Liver (tissue), 9 donors: ENCODE data around the gene LCMT1. TPM values are rescaled to one million over a fixed set of nuclear protein-coding genes. Genes with fewer than 3 reads are reported as not detected.
"Not testable (repeated sequence)": the region's sequence is repeated elsewhere in the genome, so short reads cannot be mapped to it uniquely, and the experiment has no call there.

ENCODE experiments used
- DNase-seq: peaks from one replicate; pipeline ENCODE4 v3.0.0-alpha.2; 2017; ENCODE audit warnings: low spot score
- H3K27ac ChIP-seq, 2 donors: one replicate each; pipeline ENCODE4 v1.7.0; 2013; ENCODE audit warnings: inconsistent platforms in 2 of 2, low read length in 2 of 2, control low read depth in 1 of 2, low read depth in 1 of 2, mild to moderate bottlenecking in 1 of 2
- H3K27me3 ChIP-seq, 4 donors: one replicate each; pipeline versions ENCODE4 v1.6.1 to v1.7.0; 2013; ENCODE audit warnings: low read length in 3 of 4, inconsistent platforms in 1 of 4, mild to moderate bottlenecking in 1 of 4, moderate library complexity in 1 of 4; ENCODE audit not compliant: control insufficient read depth in 4 of 4, insufficient read depth in 4 of 4
- H3K36me3 ChIP-seq, 4 donors: one replicate each; pipeline versions ENCODE4 v1.6.1 to v1.7.0; 2013; ENCODE audit warnings: low read length in 3 of 4, mild to moderate bottlenecking in 3 of 4, low read depth in 1 of 4, moderate library complexity in 1 of 4; ENCODE audit not compliant: control insufficient read depth in 4 of 4, insufficient read depth in 3 of 4
- H3K4me1 ChIP-seq, 4 donors: one replicate each; pipeline versions ENCODE4 v1.6.1 to v1.7.0; 2013; ENCODE audit warnings: low read length in 3 of 4, mild to moderate bottlenecking in 3 of 4, moderate library complexity in 1 of 4; ENCODE audit not compliant: control insufficient read depth in 4 of 4, insufficient read depth in 4 of 4
- H3K4me3 ChIP-seq, 3 donors: one replicate each; pipeline versions ENCODE4 v1.6.1 to v1.7.0; 2013; ENCODE audit warnings: low read length in 3 of 3, control low read depth in 1 of 3, low read depth in 1 of 3, mild to moderate bottlenecking in 1 of 3
- H3K9ac ChIP-seq, 2 donors: one replicate each; pipeline ENCODE4 v1.7.0; 2013; ENCODE audit warnings: low read length in 2 of 2, mild to moderate bottlenecking in 2 of 2, moderate library complexity in 2 of 2, control low read depth in 1 of 2, low read depth in 1 of 2
- H3K9me3 ChIP-seq, 4 donors: one replicate each; pipeline versions ENCODE4 v1.6.1 to v1.7.0; 2013; ENCODE audit warnings: low read length in 3 of 4; ENCODE audit not compliant: control insufficient read depth in 4 of 4
- EGR1 ChIP-seq, 2 donors: IDR thresholded peaks; 2 replicates each; pipeline ENCODE4 v1.6.1; 2016 to 2018; ENCODE audit warnings: antibody characterized with exemption in 2 of 2, low read depth in 2 of 2
- FOXA1 ChIP-seq: IDR thresholded peaks from 2 replicates; pipeline ENCODE4 v1.6.1; 2016; ENCODE audit warnings: antibody characterized with exemption
- FOXA2 ChIP-seq: IDR thresholded peaks from 2 replicates; pipeline ENCODE4 v1.6.1; 2016; ENCODE audit warnings: antibody characterized with exemption
- GABPA ChIP-seq, 2 donors: IDR thresholded peaks in 1 of 2; conservative IDR thresholded peaks in 1 of 2; 2 replicates each; pipeline ENCODE4 v1.6.1; 2016; ENCODE audit warnings: antibody characterized with exemption in 2 of 2, mild to moderate bottlenecking in 1 of 2, moderate library complexity in 1 of 2
- HNF4A ChIP-seq, 2 donors: conservative IDR thresholded peaks; 2 replicates each; pipeline ENCODE4 v1.6.1; 2016; ENCODE audit warnings: antibody characterized with exemption in 2 of 2, mild to moderate bottlenecking in 2 of 2
- HNF4G ChIP-seq: IDR thresholded peaks from 2 replicates; pipeline ENCODE4 v1.6.1; 2016; ENCODE audit warnings: antibody characterized with exemption
- JUND ChIP-seq, 2 donors: IDR thresholded peaks; 2 replicates each; pipeline ENCODE4 v1.6.1; 2016; ENCODE audit warnings: antibody characterized with exemption in 2 of 2
- NR2F2 ChIP-seq: IDR thresholded peaks from 2 replicates; pipeline ENCODE4 v1.6.1; 2016; ENCODE audit warnings: antibody characterized with exemption
- RAD21 ChIP-seq, 2 donors: IDR thresholded peaks; 2 replicates each; pipeline ENCODE4 v1.6.1; 2016; ENCODE audit warnings: antibody characterized with exemption in 2 of 2, mild to moderate bottlenecking in 2 of 2
- RXRA ChIP-seq, 2 donors: IDR thresholded peaks; 2 replicates each; pipeline ENCODE4 v1.6.1; 2017 to 2018; ENCODE audit warnings: antibody characterized with exemption in 2 of 2, mild to moderate bottlenecking in 1 of 2
- SP1 ChIP-seq: IDR thresholded peaks from 2 replicates; pipeline ENCODE4 v1.6.1; 2018; ENCODE audit warnings: antibody characterized with exemption, mild to moderate bottlenecking
- TAF1 ChIP-seq: conservative IDR thresholded peaks from 2 replicates; pipeline ENCODE4 v1.6.1; 2016; ENCODE audit warnings: antibody characterized with exemption, mild to moderate bottlenecking
- YY1 ChIP-seq: IDR thresholded peaks from 2 replicates; pipeline ENCODE4 v1.6.1; 2016; ENCODE audit warnings: antibody characterized with exemption, mild to moderate bottlenecking
- WGBS: extraction: QIAGEN DNeasy Blood & Tissue Kit; methylation state at CpG from one replicate; pipeline ENCODE4 v1.1.7; 2013; 5-methylcytosine and 5-hydroxymethylcytosine counted together
- polyA plus RNA-seq, 2 donors: library from polyadenylated mRNA; stranded (reverse) in 1 of 2; unstranded in 1 of 2; fragments of 200-250 nt in 1 of 2; fragments of >200 nt in 1 of 2; fragmentation: Nextera tagmentation in 1 of 2; extraction: Ambion mirVana in 1 of 2; gene quantifications; one replicate each; pipeline versions ENCODE4 v1.2.1 to v1.2.3, GENCODE V29; 2013 to 2015
- total RNA-seq, 2 donors: library from RNA; depleted of rRNA; stranded (reverse); fragments of >200 nt; gene quantifications; one replicate each; pipeline ENCODE4 v1.2.3, GENCODE V29; 2014
- TF ChIP-seq, protein P1 (sequence below): IDR thresholded peaks from 2 replicates; pipeline ENCODE4 v1.6.1; 2016; ENCODE audit warnings: antibody characterized with exemption
- TF ChIP-seq, protein P2 (sequence below): IDR thresholded peaks from 2 replicates; pipeline ENCODE4 v1.6.1; 2016; ENCODE audit warnings: antibody characterized with exemption
- TF ChIP-seq, protein P3 (sequence below): fragments of 150-350 bp; IDR thresholded peaks from 2 replicates; pipeline ENCODE4 v1.5.1; 2017; ENCODE audit warnings: improper control_type of control experiment, low read depth, low read length; ENCODE audit not compliant: missing input control
- TF ChIP-seq, protein P4 (sequence below): IDR thresholded peaks from 2 replicates; pipeline ENCODE4 v1.6.1; 2016; ENCODE audit warnings: antibody characterized with exemption
- donor health status: healthy.
- donor health status: healthy.
- donor health status: healthy.
- donor health status: healthy.
- donor health status: healthy.

Gene LCMT1
- total and polyA plus RNA-seq, 4 donors: 4.8 to 8.2 (median 6.6) TPM

DNA sequence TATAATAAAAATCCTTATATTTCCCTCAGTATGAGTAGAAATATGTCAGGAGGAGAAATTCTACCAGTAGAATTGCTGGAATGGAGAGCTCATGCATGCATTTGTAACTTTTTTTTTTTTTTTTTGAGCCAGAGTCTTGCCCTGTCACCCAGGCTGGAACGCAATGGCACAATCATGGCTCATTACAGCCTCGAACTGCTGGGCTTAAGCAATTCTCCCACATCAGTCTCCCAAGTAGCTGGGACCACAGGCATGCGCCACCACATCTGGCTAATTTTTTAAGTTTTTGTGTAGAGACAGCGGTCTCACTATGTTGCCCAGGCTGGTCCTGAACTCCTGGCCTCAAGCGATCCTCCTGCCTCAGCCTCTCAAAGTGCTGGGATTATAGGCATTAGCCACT is 21.2 kb downstream of the LCMT1 start:
- H3K36me3 ChIP-seq: peaks cover 5 to 34% (median 16%) of the 10 kb centered on the region in 4 donors
- WGBS: 96% methylated on average over 5 of the region's 5 CpGs
- not testable (repeated sequence) for H3K9me3 ChIP-seq, H3K27me3 ChIP-seq, H3K27ac ChIP-seq, DNase-seq, H3K4me1 ChIP-seq, H3K4me3 ChIP-seq, H3K9ac ChIP-seq

DNA sequence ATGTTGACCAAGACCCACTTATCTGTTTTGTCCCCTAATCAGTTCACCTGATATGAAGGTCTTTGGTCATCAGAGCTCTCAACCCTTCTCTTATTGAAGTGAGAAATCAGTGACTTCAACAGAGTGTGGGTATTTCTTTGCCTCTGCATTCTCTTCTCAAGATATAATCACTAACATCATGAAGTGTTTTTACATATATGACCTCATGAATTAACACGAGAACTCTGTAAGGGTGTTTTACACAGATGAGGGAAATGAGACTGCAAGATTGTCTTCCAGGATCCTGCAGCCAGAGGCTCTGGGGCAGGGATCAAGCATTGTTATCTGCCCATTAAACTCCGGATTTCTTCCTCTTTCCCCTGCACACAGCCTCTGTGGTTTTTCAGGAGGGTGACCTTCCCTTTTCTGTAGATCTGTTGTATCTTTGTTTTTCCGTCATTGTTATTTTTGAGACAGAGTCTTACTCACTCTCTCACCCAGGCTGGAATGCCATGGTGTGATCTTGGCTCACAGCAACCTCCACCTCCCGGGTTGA is 22.7 kb downstream of the LCMT1 start:
- peaks cover 5 to 30% (median 16%) of the 10 kb centered on the region in 4 donors for H3K36me3 ChIP-seq

DNA sequence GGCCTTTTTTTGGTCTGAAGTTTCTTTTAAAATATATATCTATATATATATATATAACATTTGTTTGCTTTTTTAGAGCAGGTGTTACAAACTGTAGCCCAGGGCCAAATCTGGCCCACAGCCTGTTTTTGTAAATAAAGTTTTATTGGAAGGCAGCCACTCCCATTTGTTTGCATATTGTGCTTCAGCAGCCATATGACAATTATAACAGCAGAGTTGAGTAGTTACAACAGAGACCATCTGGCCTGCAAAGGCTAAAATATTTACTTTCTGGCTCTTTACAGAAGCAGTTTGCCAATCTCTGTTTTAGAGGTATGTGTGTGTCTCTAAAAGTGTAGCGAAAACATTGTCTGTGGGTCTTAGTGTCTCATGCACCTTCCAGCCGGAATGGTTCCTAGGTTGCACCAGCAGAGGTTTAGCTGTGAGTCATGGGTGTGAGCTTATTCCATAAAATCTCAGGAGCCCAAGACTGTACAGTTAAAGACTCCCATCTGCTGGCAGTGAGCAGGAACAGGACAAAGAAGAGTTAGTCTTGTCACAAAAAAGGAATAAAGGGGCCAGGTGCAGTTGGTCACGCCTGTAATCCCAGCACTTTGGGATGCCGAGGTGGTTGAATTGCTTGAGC is 23.8 kb downstream of the LCMT1 start:
- Histone ChIP-seq H3K4me3 (no peak overlapping the region), H3K27ac (no peak overlapping the region), H3K9ac (no peak overlapping the region), H3K9me3 (no peaks in the 10 kb centered on the region), H3K27me3 (no peaks in the 10 kb centered on the region), H3K36me3 (peaks cover 5 to 31% (median 16%) of the 10 kb centered on the region in 4 donors), H3K4me1 (no peaks in the 10 kb centered on the region)
- TF ChIP-seq, protein P1, sequence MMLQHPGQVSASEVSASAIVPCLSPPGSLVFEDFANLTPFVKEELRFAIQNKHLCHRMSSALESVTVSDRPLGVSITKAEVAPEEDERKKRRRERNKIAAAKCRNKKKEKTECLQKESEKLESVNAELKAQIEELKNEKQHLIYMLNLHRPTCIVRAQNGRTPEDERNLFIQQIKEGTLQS: no peak
- no peak for TF ChIP-seq HNF4G
- TF ChIP-seq RAD21 (IDR thresholded peaks at IDR 0.05): no peak
- TF ChIP-seq, protein P2, sequence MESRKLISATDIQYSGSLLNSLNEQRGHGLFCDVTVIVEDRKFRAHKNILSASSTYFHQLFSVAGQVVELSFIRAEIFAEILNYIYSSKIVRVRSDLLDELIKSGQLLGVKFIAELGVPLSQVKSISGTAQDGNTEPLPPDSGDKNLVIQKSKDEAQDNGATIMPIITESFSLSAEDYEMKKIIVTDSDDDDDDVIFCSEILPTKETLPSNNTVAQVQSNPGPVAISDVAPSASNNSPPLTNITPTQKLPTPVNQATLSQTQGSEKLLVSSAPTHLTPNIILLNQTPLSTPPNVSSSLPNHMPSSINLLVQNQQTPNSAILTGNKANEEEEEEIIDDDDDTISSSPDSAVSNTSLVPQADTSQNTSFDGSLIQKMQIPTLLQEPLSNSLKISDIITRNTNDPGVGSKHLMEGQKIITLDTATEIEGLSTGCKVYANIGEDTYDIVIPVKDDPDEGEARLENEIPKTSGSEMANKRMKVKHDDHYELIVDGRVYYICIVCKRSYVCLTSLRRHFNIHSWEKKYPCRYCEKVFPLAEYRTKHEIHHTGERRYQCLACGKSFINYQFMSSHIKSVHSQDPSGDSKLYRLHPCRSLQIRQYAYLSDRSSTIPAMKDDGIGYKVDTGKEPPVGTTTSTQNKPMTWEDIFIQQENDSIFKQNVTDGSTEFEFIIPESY: no peak
- TF ChIP-seq GABPA (IDR thresholded peaks at IDR 0.05 in 1 of 2, conservative IDR thresholded peaks at IDR 0.05 in 1 of 2): no peak
- no peak for TF ChIP-seq HNF4A (conservative IDR thresholded peaks at IDR 0.05)
- no peak for TF ChIP-seq YY1
- TF ChIP-seq TAF1: no peak
- TF ChIP-seq NR2F2: no peak
- no peak for TF ChIP-seq FOXA2
- TF ChIP-seq FOXA1: no peak
- TF ChIP-seq, protein P3, sequence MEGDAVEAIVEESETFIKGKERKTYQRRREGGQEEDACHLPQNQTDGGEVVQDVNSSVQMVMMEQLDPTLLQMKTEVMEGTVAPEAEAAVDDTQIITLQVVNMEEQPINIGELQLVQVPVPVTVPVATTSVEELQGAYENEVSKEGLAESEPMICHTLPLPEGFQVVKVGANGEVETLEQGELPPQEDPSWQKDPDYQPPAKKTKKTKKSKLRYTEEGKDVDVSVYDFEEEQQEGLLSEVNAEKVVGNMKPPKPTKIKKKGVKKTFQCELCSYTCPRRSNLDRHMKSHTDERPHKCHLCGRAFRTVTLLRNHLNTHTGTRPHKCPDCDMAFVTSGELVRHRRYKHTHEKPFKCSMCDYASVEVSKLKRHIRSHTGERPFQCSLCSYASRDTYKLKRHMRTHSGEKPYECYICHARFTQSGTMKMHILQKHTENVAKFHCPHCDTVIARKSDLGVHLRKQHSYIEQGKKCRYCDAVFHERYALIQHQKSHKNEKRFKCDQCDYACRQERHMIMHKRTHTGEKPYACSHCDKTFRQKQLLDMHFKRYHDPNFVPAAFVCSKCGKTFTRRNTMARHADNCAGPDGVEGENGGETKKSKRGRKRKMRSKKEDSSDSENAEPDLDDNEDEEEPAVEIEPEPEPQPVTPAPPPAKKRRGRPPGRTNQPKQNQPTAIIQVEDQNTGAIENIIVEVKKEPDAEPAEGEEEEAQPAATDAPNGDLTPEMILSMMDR: no peak
- no peak for TF ChIP-seq JUND (IDR thresholded peaks at IDR 0.05)
- TF ChIP-seq RXRA (IDR thresholded peaks at IDR 0.05): no peak
- TF ChIP-seq, protein P4, sequence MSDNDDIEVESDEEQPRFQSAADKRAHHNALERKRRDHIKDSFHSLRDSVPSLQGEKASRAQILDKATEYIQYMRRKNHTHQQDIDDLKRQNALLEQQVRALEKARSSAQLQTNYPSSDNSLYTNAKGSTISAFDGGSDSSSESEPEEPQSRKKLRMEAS: no peak
- TF ChIP-seq EGR1 (IDR thresholded peaks at IDR 0.05; ENCODE audit: low read depth in 2 of 2): no peak
- WGBS: 92% methylated on average over 4 of the region's 4 CpGs
- no peak for DNase-seq

More for the DNA sequence above, 22.7 kb downstream of the LCMT1 start:
- no peak for DNase-seq
- H3K4me3 ChIP-seq: no peak overlapping the region
- TF ChIP-seq SP1 (no peak), NR2F2 (no peak), FOXA2 (no peak), RXRA (IDR thresholded peaks at IDR 0.05) (no peak), YY1 (no peak), FOXA1 (no peak), HNF4A (conservative IDR thresholded peaks at IDR 0.05) (no peak), EGR1 (IDR thresholded peaks at IDR 0.05; ENCODE audit: low read depth in 2 of 2) (no peak), RAD21 (IDR thresholded peaks at IDR 0.05) (no peak)
- no peak overlapping the region for H3K27ac ChIP-seq
- H3K9ac ChIP-seq: no peak overlapping the region
- no peaks in the 10 kb centered on the region for H3K9me3 ChIP-seq
- no peaks in the 10 kb centered on the region for H3K4me1 ChIP-seq
- H3K27me3 ChIP-seq: no peaks in the 10 kb centered on the region
- WGBS: 82% methylated on average over 4 of the region's 4 CpGs
